HG02884 (cell line): ENCODE measurements around the gene GLI1.
A peak's percentile ranks its signal among the peaks of the same experiment; 100 is the strongest.
"Not testable (repeated sequence)": the region's sequence is repeated elsewhere in the genome, so short reads cannot be mapped to it uniquely, and the experiment has no call there.

Experiments
- ATAC-seq: cut with Tn5 transposase; IDR thresholded peaks from one replicate; pipeline ENCODE4 v1.9.1; 2021; ENCODE audit warnings: mild to moderate bottlenecking, moderate library complexity; ENCODE audit not compliant: unreplicated experiment

Gene GLI1

DNA sequence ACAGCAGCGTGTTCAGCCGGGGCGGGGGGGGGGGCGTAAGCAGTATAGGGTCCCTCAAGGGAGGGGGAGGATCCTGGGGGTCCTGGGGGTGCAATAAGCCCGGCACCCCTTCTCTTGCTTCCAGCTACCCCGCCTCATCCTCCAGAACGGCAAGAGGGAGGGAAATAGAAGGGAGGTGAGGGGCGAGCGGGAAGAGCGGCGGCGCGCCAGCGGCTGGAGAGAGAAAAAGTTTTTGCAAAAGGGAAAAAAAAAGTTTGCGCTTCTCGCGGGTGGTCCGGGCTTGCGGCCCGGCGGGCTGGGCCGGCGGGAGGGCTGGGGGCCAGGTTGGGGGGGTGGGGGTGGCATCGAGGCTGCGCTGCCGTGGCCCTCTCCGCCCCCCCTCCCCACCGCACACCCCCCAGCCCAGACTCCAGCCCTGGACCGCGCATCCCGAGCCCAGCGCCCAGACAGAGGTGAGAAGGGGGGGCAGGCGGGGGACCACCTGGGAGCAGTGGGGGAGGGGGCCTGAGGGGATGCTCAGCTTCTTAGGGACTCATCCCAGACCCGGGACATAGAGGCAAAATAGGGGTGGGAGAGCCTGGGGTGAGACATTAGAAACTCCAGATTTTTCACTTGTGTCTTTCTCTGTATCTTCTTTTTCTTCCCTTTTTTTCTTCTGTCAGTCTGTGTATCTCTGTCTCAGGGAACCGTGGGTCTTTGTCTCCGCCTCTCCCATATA is at the start of gene GLI1:
Gene GLI1 (plus strand): TSS at position 36 of the 718 bp plus-strand sequence. CDS start 3,907 bp downstream, outside the sequence.
- ATAC-seq = no peak

GRCh38 chr12:57410534-57410933 is 49.1 kb upstream of the GLI1 start:
- no peak for ATAC-seq

DNA sequence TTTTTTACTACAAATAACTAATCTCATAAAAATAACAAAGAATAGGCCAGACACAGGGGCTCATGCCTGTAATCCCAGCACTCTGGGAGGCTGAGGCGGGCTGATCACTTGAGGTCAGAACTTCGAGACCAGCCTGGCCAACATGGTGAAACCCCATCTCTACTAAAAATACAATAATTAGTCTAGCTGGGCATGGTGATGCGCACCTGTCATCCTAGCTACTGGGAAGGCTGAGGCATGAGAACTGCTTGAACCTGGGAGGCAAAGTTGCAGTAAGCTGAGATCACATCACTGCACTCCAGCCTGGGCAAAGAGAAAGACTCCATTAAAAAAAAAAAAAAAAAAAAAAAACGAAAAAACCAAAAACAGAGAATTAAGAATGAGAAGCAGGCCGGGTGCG is 45.4 kb upstream of the GLI1 start:
- ATAC-seq = not testable (repeated sequence)

GRCh38 chr12:57415088-57415487 is 44.5 kb upstream of the GLI1 start:
- ATAC-seq = no peak

DNA sequence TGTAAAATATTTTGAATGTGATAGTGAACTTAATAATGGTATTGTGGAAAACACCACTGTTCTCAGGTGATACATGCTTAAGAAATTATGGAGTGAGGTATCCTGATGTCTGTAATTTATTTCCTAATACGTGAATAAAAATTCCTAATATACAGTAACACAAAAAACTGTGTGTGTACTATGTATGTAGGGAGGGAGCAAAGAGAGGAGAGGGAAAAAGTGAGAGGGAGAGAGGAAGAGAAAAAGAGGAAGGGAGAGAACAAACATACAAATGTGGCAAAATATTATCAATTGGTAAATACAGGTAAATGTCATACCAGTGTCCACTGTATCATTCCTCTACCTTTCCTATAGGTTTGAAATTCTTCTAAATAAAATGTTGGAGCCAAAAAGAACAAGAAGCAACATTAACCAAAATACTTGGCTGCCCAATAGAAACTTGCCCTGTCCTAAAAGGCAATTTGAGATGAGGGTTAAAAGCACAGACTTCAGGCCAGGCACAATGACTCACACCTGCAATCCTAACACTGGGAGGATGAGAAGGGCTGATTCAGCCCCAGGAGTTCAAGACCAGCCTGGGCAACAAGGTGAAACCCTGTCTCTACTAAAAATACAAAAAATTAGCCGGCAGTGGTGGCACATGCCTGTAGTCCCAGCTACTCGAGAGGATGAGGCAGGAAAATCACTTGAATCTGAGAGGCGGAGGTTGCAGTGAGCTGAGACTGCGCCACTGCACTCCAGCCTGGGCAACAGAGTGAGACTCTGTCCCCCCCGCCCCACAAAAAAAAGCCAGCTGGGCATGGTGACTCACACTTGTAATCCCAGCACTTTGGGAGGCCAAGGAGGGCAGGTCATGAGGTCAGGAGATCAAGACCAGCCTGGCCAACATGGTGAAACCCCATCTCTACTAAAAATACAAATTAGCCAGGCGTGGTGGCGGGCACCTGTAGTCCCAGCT is 43.3 kb upstream of the GLI1 start:
- no peak for ATAC-seq

DNA sequence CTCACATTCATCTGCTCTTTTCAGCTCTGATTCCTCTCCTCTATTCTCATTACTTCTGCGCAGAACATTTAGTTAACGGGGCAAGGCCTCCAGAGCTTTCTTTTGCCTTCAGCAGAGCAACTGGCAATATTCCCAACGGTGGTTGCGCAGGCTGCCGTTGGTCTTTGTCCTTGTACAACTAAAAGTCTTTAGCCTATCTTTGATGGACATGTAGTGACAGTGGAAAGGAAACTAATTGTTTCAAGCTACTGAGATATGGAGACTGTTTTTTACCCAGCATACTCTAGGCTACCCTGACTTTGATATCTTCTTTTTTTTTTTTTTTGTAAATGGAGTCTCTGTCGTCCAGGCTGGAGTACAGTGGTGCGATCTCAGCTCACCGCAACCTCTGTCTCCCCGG is 41.3 kb upstream of the GLI1 start:
- ATAC-seq = no peak

GRCh38 chr12:57419495-57419894 is 40.1 kb upstream of the GLI1 start:
- ATAC-seq = no peak

DNA sequence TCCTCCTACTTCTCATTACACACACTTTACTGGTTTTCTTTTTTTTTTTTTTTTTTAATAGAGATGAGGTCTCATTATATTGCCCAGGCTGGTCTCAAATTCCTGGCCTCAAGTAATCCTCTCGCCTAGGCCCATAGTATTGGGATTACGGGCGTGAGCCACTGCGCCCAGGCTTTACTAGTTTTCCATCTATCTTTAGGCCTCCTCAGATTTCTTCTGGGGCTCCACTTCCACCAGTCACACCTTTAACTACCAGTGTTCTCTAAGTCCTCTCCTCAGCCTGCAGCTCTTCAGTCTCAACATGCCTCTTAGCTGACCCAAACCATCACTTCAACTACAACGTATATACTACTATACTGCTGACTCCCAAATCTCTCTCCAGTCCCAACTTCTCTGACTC is 39.1 kb upstream of the GLI1 start:
- no peak for ATAC-seq

DNA sequence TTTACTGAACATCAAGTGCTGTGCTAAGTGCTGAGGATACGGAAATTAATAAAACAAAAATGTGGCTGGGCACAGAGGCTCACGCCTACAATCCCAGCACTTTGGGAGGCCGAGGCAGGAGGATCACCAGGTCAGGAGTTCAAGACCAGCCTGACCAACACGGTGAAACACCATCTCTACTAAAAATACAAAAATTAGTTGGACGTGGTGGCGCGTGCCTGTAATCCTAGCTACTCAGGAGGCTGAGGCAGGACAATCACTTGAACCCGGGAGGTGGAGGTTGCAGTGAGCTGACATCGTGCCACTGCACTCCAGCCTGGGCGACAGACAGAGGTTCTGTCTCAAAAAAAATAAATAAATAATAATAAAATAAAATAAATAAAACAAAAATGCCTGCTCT is 32.6 kb upstream of the GLI1 start:
- not testable (repeated sequence) for ATAC-seq

- no peak for ATAC-seq
Observed at GRCh38 chr12:57428965-57429364, 30.6 kb upstream of the GLI1 start.

DNA sequence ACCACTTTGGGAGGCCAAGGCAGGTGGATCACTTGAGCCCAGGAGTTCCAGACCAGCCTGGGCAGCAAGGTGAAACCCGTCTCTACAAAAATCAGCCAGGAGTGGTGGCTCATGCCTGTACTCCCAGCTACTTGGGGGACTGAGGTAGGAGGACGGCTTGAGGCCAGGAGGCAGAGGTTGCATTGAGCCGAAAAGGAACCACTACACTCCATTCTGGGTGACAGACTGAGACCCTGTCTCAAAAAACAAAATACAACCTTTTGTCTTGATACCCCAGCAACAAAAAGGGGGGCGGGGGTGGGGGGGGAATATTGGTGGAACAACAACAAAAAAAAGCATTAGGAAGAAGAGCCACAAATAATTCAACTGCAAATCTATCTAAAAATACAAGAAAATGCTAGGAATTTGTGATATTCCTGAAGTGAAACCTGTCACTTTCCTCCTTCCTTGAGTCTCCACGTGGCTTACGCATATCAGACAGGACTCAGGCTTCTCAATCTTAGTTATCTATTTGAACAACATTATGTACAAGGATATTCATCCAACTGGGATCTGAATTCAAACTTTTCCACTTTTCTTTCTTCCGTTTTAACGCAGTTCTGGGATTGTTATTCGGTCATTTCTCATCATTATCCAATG is 30.0 kb upstream of the GLI1 start:
- ATAC-seq = no peak

DNA sequence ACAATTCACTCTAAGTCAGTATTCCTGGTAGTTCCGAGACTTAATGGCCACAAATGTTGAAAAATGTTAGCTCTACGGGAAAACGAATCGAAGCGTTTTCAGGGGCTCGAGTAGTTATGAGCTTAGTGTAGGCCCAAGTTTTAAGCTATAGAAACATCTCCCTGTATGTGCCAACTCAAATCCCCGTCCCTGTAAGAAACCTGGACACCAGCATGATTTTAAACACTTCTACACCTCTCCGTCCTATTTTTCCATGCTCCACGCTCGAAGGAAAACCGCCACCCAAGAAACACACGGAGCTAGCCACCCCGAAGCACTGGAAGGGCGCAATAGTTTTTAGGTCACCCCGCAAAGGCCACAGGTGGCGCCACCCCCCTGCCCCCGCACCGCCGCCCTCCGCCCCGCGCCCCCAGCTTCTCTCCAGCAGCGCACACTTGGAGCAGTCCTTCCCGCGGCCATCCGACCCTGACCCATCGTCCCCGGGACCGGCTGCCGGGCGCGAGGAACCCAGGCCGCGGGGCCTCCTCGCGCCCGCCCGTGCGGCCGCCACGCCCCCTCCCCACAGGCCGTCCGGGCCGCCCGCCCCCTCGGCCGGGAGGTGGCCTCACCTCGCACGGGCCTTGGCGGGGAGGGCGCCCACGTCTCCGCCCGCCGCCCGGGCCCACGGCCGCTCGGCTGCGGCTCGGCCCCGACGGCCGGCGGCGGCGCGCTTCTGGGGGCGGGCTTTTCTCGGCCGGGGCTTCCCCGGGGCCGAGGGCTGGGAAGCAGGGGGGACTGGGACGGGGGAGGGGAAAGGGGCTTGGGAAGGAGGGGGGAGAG is 29.3 kb upstream of the GLI1 start:
- ATAC-seq = peak; percentile 37

DNA sequence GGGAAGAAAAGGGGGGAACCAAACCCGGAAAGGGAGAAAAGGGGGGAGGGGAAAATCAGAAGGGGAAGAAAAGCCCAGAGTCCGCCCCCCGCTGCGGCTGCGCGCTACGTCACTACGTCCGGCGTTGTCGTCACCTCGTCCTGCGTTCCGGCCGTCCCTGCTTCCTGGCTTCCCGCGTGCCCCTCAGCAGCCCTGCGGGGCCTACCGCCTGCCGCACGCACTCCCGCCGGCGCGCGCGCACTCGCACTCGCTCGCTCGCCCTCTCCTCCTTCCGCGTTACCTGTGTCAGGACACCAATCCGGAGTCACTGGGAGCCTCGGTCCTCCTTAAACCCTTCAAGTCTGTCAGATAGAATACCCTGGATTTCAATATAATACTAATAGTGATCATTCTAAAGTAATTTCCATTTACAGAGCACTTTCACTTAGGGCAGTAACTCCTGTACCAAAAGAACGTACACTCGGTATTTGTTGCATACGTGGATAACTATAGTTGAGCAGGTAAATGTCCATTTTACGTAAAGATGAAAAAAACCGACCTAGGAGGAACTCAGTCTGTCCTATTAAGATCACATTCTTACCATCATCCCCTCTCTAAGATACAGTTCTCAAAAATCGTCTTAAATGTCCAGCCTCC is 28.5 kb upstream of the GLI1 start, which contains the start of gene R3HDM2:
Gene R3HDM2 (minus strand): TSS at position 113 of the 636 bp plus-strand sequence. CDS start 120,615 bp downstream, outside the sequence.
- peak; percentile 91 for ATAC-seq

- ATAC-seq = no peak
Observed at GRCh38 chr12:57431654-57432188, 27.9 kb upstream of the GLI1 start.

- no peak for ATAC-seq
Observed at GRCh38 chr12:57433370-57433769, 26.2 kb upstream of the GLI1 start.

- no peak for ATAC-seq
Observed at GRCh38 chr12:57434517-57435223, 24.9 kb upstream of the GLI1 start, which contains the start of gene INHBC. TSS of gene INHBC (plus strand) at chr12:57434784. CDS start at chr12:57434887, 103 bp downstream.

DNA sequence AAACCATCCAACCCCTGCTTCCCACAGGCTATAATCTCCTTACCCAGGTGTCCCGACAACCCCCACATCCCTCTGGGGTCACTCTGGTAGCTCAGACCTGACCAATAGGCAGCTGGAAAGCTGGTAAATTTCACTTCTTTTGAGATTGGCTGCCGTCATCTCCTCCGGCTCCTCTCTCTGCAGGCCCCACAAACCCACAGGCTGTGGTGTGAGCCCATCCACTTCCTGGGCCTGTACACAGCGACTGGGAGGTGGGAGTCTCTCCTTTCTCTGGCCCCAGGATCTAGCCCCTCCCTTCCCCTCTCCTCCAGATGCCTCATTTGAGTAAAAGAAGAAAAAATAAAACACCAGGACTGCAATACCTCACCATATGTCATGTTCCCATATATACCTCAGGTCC is 24.3 kb upstream of the GLI1 start:
- ATAC-seq = no peak

GRCh38 chr12:57438400-57438799 is 21.2 kb upstream of the GLI1 start:
- no peak for ATAC-seq

DNA sequence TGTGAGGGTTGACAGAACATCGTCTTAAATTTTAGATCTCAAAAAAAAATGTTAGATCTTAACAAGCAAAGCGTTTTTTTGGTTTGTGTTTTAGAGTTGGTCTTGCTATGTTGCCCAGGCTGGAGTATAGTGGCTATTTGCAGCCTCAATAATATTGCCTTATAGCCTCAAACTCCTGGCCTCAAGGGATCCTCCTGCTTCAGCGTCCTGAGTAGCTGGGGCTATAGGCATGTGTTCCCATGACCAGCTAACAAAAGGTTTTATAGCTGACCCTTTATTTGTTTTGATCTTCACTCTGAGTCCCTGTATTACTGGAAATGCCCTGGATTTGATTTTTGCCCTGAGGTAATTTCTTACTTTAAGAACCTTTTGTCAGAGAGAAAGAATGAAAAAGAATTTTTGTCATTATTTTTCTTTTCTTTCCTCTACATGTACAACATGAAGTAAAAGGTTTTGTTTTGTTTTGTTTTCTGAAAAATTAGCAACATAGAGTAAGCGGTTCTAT is 19.8 kb upstream of the GLI1 start:
- no peak for ATAC-seq
